HEK293 (cell line): ENCODE data around the gene HMGN3.

ENCODE experiments used
- CTCF ChIA-PET: fragments of 350-600 bp; formaldehyde crosslinking; extraction: SDS; loops from one replicate; lab custom pipeline; 2021; ENCODE audit warnings: antibody characterized with exemption; lab: Yijun Ruan, JAX
- POLR2A ChIA-PET: fragments of 300-600 bp; formaldehyde crosslinking; extraction: SDS; loops from one replicate; lab custom pipeline; 2020; ENCODE audit warnings: antibody characterized with exemption, inconsistent platforms; lab: Yijun Ruan, JAX
- H3K27ac ChIP-seq: fragments of 200-500 bp; sonication (Bioruptor generic); 2 replicates; pipeline ENCODE4 v1.5.1; 2014; ENCODE audit warnings: low read depth, low read length, control low read depth, inconsistent platforms; ENCODE audit errors: extremely low read depth
- H3K36me3 ChIP-seq, 2 experiments: fragments of 200-500 bp in 1 of 2; sonication (Bioruptor generic) in 1 of 2; 1 replicate in 1 of 2; 2 replicates in 1 of 2; pipeline ENCODE4 v1.5.1; 2014 to 2017; ENCODE audit warnings: inconsistent platforms in 2 of 2, low read length in 2 of 2; ENCODE audit not compliant: control insufficient read depth in 2 of 2, insufficient read depth in 1 of 2
- H3K4me1 ChIP-seq: fragments of 200-500 bp; sonication (Bioruptor generic); 2 replicates; pipeline ENCODE4 v1.5.1; 2014; ENCODE audit warnings: mild to moderate bottlenecking, low read length, inconsistent platforms; ENCODE audit not compliant: control insufficient read depth, insufficient read depth
- H3K4me3 ChIP-seq: 2 replicates; pipeline ENCODE4 v1.5.1; 2011; ENCODE audit warnings: low read depth, mild to moderate bottlenecking, control low read depth, low read length, moderate library complexity
- H3K9me3 ChIP-seq: fragments of 200-500 bp; sonication (Bioruptor generic); 2 replicates; pipeline ENCODE4 v1.5.1; 2014; ENCODE audit warnings: low read depth, low read length, inconsistent platforms; ENCODE audit not compliant: control insufficient read depth, insufficient read depth
- GLIS2 ChIP-seq: fragments of 450-650 bp; formaldehyde crosslinking; IDR thresholded peaks from 2 replicates; pipeline ENCODE4 v1.5.1; 2016; ENCODE audit warnings: missing biosample characterization, missing genetic modification characterization
- HOXD13 ChIP-seq: sonication (generic); formaldehyde crosslinking; IDR thresholded peaks from 2 replicates; pipeline ENCODE4 v1.8.0; 2022; ENCODE audit warnings: missing genetic modification reagents, borderline replicate concordance
- OSR2 ChIP-seq: fragments of 450-650 bp; formaldehyde crosslinking; IDR thresholded peaks from 2 replicates; pipeline ENCODE4 v1.5.1; 2016; ENCODE audit warnings: missing biosample characterization, missing genetic modification characterization
- OVOL3 ChIP-seq: fragments of 450-650 bp; formaldehyde crosslinking; IDR thresholded peaks from 2 replicates; pipeline ENCODE4 v1.5.1; 2016; ENCODE audit warnings: missing biosample characterization, missing genetic modification characterization
- PRDM1 ChIP-seq: fragments of 450-650 bp; formaldehyde crosslinking; IDR thresholded peaks from 2 replicates; pipeline ENCODE4; 2016; ENCODE audit warnings: missing biosample characterization, missing genetic modification characterization
- SCRT1 ChIP-seq: fragments of 450-650 bp; formaldehyde crosslinking; IDR thresholded peaks from 2 replicates; pipeline ENCODE4 v1.5.1; 2016; ENCODE audit warnings: missing biosample characterization, missing genetic modification characterization, borderline replicate concordance
- SETDB1 ChIP-seq: IDR thresholded peaks from one replicate; pipeline ENCODE4 v1.6.1; 2017; ENCODE audit warnings: mild to moderate bottlenecking, low read length, moderate library complexity, mixed read lengths; ENCODE audit not compliant: insufficient read length
- YY1 ChIP-seq: fragments of 450-650 bp; formaldehyde crosslinking; IDR thresholded peaks from 2 replicates; pipeline ENCODE4 v1.5.1; 2018; ENCODE audit warnings: missing biosample characterization, missing genetic modification characterization
- ZBTB17 ChIP-seq: fragments of 450-650 bp; formaldehyde crosslinking; IDR thresholded peaks from 2 replicates; pipeline ENCODE4 v1.5.1; 2016; ENCODE audit warnings: missing biosample characterization, missing genetic modification characterization
- ZBTB8A ChIP-seq: fragments of 450-650 bp; formaldehyde crosslinking; IDR thresholded peaks from 2 replicates; pipeline ENCODE4 v1.5.1; 2016; ENCODE audit warnings: missing biosample characterization, missing genetic modification characterization
- ZFP69B ChIP-seq: fragments of 450-650 bp; formaldehyde crosslinking; IDR thresholded peaks from 2 replicates; pipeline ENCODE4 v1.5.1; 2016; ENCODE audit warnings: missing biosample characterization, missing genetic modification characterization
- ZNF121 ChIP-seq: fragments of 450-650 bp; formaldehyde crosslinking; IDR thresholded peaks from 2 replicates; pipeline ENCODE4 v1.5.1; 2016; ENCODE audit warnings: missing biosample characterization, missing genetic modification characterization
- ZNF155 ChIP-seq: fragments of 450-650 bp; formaldehyde crosslinking; IDR thresholded peaks from 2 replicates; pipeline ENCODE4 v1.5.1; 2016; ENCODE audit warnings: missing biosample characterization, missing genetic modification characterization
- ZNF169 ChIP-seq: fragments of 450-650 bp; formaldehyde crosslinking; IDR thresholded peaks from 2 replicates; pipeline ENCODE4 v1.5.1; 2016; ENCODE audit warnings: missing biosample characterization, missing genetic modification characterization
- ZNF19 ChIP-seq: fragments of 450-650 bp; formaldehyde crosslinking; IDR thresholded peaks from 2 replicates; pipeline ENCODE4; 2016; ENCODE audit warnings: missing biosample characterization, missing genetic modification characterization, low read depth
- ZNF2 ChIP-seq: fragments of 450-650 bp; formaldehyde crosslinking; IDR thresholded peaks from 2 replicates; pipeline ENCODE4 v1.5.1; 2016; ENCODE audit warnings: missing biosample characterization, missing genetic modification characterization
- ZNF211 ChIP-seq: fragments of 450-650 bp; formaldehyde crosslinking; IDR thresholded peaks from 2 replicates; pipeline ENCODE4 v1.5.1; 2016; ENCODE audit warnings: low read depth, missing biosample characterization, missing genetic modification characterization
- ZNF24 ChIP-seq: fragments of 450-650 bp; formaldehyde crosslinking; IDR thresholded peaks from 2 replicates; pipeline ENCODE4 v1.5.1; 2016; ENCODE audit warnings: missing biosample characterization, missing genetic modification characterization
- ZNF354C ChIP-seq: fragments of 450-650 bp; formaldehyde crosslinking; IDR thresholded peaks from 2 replicates; pipeline ENCODE4 v1.5.1; 2016; ENCODE audit warnings: missing biosample characterization, missing genetic modification characterization, low read depth, borderline replicate concordance
- ZNF394 ChIP-seq: fragments of 450-650 bp; formaldehyde crosslinking; IDR thresholded peaks from 2 replicates; pipeline ENCODE4 v1.5.1; 2016; ENCODE audit warnings: missing biosample characterization, missing genetic modification characterization, mild to moderate bottlenecking, moderate library complexity, borderline replicate concordance
- ZNF416 ChIP-seq: fragments of 450-650 bp; formaldehyde crosslinking; IDR thresholded peaks from 2 replicates; pipeline ENCODE4 v1.5.1; 2016; ENCODE audit warnings: missing biosample characterization, missing genetic modification characterization
- ZNF426 ChIP-seq: fragments of 450-650 bp; formaldehyde crosslinking; IDR thresholded peaks from 2 replicates; pipeline ENCODE4 v1.5.1; 2017; ENCODE audit warnings: missing biosample characterization, missing genetic modification characterization, mild to moderate bottlenecking, inconsistent platforms, moderate library complexity
- ZNF544 ChIP-seq: fragments of 450-650 bp; formaldehyde crosslinking; IDR thresholded peaks from 2 replicates; pipeline ENCODE4 v1.5.0; 2017; ENCODE audit warnings: missing biosample characterization, missing genetic modification characterization
- ZNF571 ChIP-seq: fragments of 450-650 bp; formaldehyde crosslinking; IDR thresholded peaks from 2 replicates; pipeline ENCODE4 v1.5.0; 2017; ENCODE audit warnings: missing biosample characterization, missing genetic modification characterization
- ZNF585B ChIP-seq: fragments of 450-650 bp; formaldehyde crosslinking; IDR thresholded peaks from 2 replicates; pipeline ENCODE4 v1.5.1; 2016; ENCODE audit warnings: missing biosample characterization, missing genetic modification characterization
- ZNF600 ChIP-seq: fragments of 450-650 bp; formaldehyde crosslinking; IDR thresholded peaks from 2 replicates; pipeline ENCODE4 v1.5.1; 2016; ENCODE audit warnings: missing biosample characterization, missing genetic modification characterization
- ZNF610 ChIP-seq: fragments of 450-650 bp; formaldehyde crosslinking; IDR thresholded peaks from 2 replicates; pipeline ENCODE4 v1.5.1; 2016; ENCODE audit warnings: missing biosample characterization, missing genetic modification characterization, borderline replicate concordance
- ZNF629 ChIP-seq: fragments of 450-650 bp; formaldehyde crosslinking; IDR thresholded peaks from 2 replicates; pipeline ENCODE4 v1.5.1; 2017; ENCODE audit warnings: missing biosample characterization, missing genetic modification characterization
- ZNF660 ChIP-seq: fragments of 450-650 bp; IDR thresholded peaks from 2 replicates; pipeline ENCODE4 v1.5.1; 2018; ENCODE audit warnings: missing biosample characterization, mild to moderate bottlenecking, missing genetic modification characterization
- ZNF747 ChIP-seq: fragments of 450-650 bp; formaldehyde crosslinking; IDR thresholded peaks from 2 replicates; pipeline ENCODE4 v1.5.1; 2016; ENCODE audit warnings: missing biosample characterization, missing genetic modification characterization
- ZNF76 ChIP-seq: fragments of 450-650 bp; formaldehyde crosslinking; IDR thresholded peaks from 2 replicates; pipeline ENCODE4; 2016; ENCODE audit warnings: low read depth, missing biosample characterization, missing genetic modification characterization, borderline replicate concordance
- ZNF791 ChIP-seq: fragments of 450-650 bp; formaldehyde crosslinking; IDR thresholded peaks from 2 replicates; pipeline ENCODE4 v1.5.1; 2016; ENCODE audit warnings: missing biosample characterization, missing genetic modification characterization
- ZNF843 ChIP-seq: fragments of 450-650 bp; formaldehyde crosslinking; IDR thresholded peaks from 2 replicates; pipeline ENCODE4 v1.5.1; 2016; ENCODE audit warnings: missing biosample characterization, missing genetic modification characterization
- ZXDB ChIP-seq: fragments of 450-650 bp; formaldehyde crosslinking; IDR thresholded peaks from 2 replicates; pipeline ENCODE4 v1.5.1; 2016; ENCODE audit warnings: missing biosample characterization, missing genetic modification characterization
- TF ChIP-seq, protein P1 (sequence below): fragments of 450-650 bp; formaldehyde crosslinking; optimal IDR thresholded peaks from 2 replicates; pipeline ENCODE3; 2016; ENCODE audit warnings: missing biosample characterization, mild to moderate bottlenecking, missing genetic modification characterization
- TF ChIP-seq, protein P2 (sequence below): fragments of 450-650 bp; formaldehyde crosslinking; IDR thresholded peaks from 2 replicates; pipeline ENCODE4 v1.5.1; 2016; ENCODE audit warnings: missing biosample characterization, missing genetic modification characterization
- TF ChIP-seq, protein P3 (sequence below): fragments of 450-650 bp; formaldehyde crosslinking; IDR thresholded peaks from 2 replicates; pipeline ENCODE4 v1.5.1; 2016; ENCODE audit warnings: missing biosample characterization, missing genetic modification characterization

The HMGN3 gene

DNA sequence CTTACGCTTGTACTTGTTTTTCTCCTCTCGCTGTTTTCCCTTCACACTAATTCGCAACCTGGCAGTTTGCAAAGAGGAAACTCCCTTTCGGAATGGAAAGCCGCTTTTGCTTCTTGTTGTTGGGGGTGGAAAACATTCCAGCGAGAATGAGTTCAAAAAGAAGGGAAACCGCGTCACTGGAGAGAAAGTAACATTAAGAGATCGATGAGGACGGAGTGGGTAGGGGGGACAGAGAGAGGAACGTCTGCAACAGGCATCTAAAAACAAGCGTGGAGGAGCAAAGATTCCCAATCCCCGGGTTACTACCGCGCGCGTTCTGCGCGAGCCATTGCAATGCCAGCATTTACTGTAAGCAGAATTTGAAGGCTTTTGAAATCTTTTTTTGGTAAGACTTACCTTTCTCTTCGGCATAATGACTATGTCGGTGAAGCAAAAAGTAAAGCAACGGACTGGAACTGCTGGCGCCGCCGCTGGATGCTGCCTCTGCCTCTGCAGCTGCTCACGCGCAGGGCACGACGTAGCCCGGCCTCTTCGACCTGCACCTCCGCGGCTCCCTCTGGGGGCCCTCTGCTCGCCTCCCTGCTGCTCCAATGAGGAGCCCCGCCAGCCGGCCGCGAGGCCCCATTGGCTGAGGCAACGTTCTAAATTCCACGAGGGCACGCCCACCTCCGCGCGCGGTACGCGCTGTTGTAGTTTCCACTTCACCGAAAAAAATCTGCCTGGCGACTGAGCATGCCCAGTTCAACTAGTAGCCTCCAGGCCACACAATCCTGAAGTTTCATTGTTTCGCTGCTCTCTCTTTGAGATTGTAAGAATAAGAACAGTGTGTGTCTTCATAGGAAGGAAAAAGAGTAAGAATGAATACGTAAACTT, at the start of gene HMGN3:
HMGN3 (minus strand) TSS at position 533 of the 873 bp plus-strand sequence.
- H3K9me3 ChIP-seq, result no peaks in the 10 kb centered on the region
- ChIA-PET POLR2A (interaction anchor here (0.6 to 2.0 kb wide), 3 partner anchors 35 to 156 kb away, joined by 3 to 7 read pairs (median 6); partner anchors contain the start of gene PHIP), CTCF (interaction anchor here (0.7 kb wide), 1 partner anchor 253 kb away, joined by 3 read pairs; no protein-coding TSS in a partner anchor)
- no peaks in the 10 kb centered on the region for H3K4me1 ChIP-seq
- H3K27ac ChIP-seq, result peak within 1 kb of the TSS; percentile 33
- peak within 1 kb of the TSS; percentile 59 for H3K4me3 ChIP-seq
- no peaks in the 10 kb centered on the region for H3K36me3 ChIP-seq
- TF ChIP-seq ZNF19 (tag by site-specific recombination), result no peak
- TF ChIP-seq ZNF169 (tag by site-specific recombination), result no peak
- TF ChIP-seq ZNF600 (tag by site-specific recombination), result peak; percentile 65; the same call in 1 of the 2 replicates
- peak; percentile 57; the same call in 1 of the 2 replicates for TF ChIP-seq ZXDB
- no peak for TF ChIP-seq ZNF585B (tag by site-specific recombination)
- no peak for TF ChIP-seq ZNF354C
- peak; percentile 96 for TF ChIP-seq GLIS2 (tag by site-specific recombination)
- no peak for TF ChIP-seq ZNF416
- TF ChIP-seq PRDM1 (tag by site-specific recombination), result peak; percentile 99
- TF ChIP-seq ZNF610 (tag by site-specific recombination), result 0 out of 2 replicates have a peak, but pooled peaks have one; percentile 29
- peak; percentile 35; the same call in 1 of the 2 replicates for TF ChIP-seq ZNF76 (tag by site-specific recombination)
- 0 out of 2 replicates have a peak, but pooled peaks have one; percentile 13 for TF ChIP-seq ZNF2 (tag by site-specific recombination)
- TF ChIP-seq ZBTB8A (tag by site-specific recombination), result peak; percentile 44; the same call in 1 of the 2 replicates
- TF ChIP-seq, protein P1, sequence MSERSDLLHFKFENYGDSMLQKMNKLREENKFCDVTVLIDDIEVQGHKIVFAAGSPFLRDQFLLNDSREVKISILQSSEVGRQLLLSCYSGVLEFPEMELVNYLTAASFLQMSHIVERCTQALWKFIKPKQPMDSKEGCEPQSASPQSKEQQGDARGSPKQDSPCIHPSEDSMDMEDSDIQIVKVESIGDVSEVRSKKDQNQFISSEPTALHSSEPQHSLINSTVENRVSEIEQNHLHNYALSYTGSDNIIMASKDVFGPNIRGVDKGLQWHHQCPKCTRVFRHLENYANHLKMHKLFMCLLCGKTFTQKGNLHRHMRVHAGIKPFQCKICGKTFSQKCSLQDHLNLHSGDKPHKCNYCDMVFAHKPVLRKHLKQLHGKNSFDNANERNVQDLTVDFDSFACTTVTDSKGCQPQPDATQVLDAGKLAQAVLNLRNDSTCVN (tag by site-specific recombination), result peak; percentile 70
- TF ChIP-seq, protein P2, sequence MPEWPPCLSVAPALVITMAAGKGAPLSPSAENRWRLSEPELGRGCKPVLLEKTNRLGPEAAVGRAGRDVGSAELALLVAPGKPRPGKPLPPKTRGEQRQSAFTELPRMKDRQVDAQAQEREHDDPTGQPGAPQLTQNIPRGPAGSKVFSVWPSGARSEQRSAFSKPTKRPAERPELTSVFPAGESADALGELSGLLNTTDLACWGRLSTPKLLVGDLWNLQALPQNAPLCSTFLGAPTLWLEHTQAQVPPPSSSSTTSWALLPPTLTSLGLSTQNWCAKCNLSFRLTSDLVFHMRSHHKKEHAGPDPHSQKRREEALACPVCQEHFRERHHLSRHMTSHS (tag by site-specific recombination), result no peak
- TF ChIP-seq ZNF211 (tag by site-specific recombination), result no peak
- no peak for TF ChIP-seq ZNF747 (tag by site-specific recombination)
- TF ChIP-seq, protein P3, sequence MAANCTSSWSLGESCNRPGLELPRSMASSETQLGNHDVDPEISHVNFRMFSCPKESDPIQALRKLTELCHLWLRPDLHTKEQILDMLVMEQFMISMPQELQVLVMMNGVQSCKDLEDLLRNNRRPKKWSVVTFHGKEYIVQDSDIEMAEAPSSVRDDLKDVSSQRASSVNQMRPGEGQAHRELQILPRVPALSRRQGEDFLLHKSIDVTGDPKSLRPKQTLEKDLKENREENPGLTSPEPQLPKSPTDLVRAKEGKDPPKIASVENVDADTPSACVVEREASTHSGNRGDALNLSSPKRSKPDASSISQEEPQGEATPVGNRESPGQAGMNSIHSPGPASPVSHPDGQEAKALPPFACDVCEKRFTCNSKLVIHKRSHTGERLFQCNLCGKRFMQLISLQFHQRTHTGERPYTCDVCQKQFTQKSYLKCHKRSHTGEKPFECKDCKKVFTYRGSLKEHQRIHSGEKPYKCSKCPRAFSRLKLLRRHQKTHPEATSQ, result 0 out of 2 replicates have a peak, but pooled peaks have one; percentile 14
- TF ChIP-seq ZBTB17, result peak; percentile 45
- peak; percentile 48 for TF ChIP-seq ZNF629
- TF ChIP-seq ZNF660 (tag by site-specific recombination), result peak; percentile 75; the same call in 1 of the 2 replicates
- no peak for TF ChIP-seq ZNF544 (tag by site-specific recombination)
- no peak for TF ChIP-seq ZNF426 (tag by site-specific recombination)
- TF ChIP-seq YY1 (tag by site-specific recombination), result peak; percentile 22; the same call in 1 of the 2 replicates
- peak; percentile 16 for TF ChIP-seq ZNF24 (tag by site-specific recombination)
- peak; percentile 93 for TF ChIP-seq SETDB1
- no peak for TF ChIP-seq OSR2 (tag by site-specific recombination)
- peak; percentile 14; the same call in 1 of the 2 replicates for TF ChIP-seq ZFP69B (tag by site-specific recombination)
- no peak for TF ChIP-seq OVOL3 (tag by site-specific recombination)
- TF ChIP-seq ZNF571, result no peak
- 0 out of 2 replicates have a peak, but pooled peaks have one; percentile 25 for TF ChIP-seq ZNF394 (tag by site-specific recombination)
- TF ChIP-seq ZNF121 (tag by site-specific recombination), result no peak
- TF ChIP-seq ZNF843 (tag by site-specific recombination), result no peak; the same call in 1 of the 2 replicates
- TF ChIP-seq ZNF155 (tag by site-specific recombination), result no peak
- no peak for TF ChIP-seq ZNF791 (tag by site-specific recombination)
- no peak for TF ChIP-seq HOXD13
- no peak for TF ChIP-seq SCRT1 (tag by site-specific recombination)
